ENCODE data around the gene CCDC69.

DNA sequence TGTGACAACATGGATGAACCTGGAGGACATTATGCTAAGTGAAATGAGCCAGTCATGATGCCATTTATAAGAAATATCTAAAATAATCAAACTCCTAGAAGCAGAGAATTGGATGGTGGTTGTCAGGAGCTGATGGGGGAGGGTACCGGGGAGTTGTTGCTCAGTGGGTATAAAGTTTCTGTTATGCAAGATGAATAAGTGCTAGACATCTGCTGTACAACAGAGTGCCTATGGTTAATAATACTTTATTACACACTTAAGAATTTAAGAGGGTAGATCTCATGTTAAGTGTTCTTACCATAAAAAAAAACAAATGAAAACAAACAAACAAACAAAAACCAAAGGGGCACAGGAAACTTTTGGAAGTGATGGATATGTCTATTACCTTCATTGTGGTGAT is 13.0 kb upstream of the CCDC69 start:
- TF ChIP-seq EZH2 (IDR thresholded peaks at IDR 0.05; ENCODE audit: borderline replicate concordance, low read length) = no peak
- TF ChIP-seq, protein P1, sequence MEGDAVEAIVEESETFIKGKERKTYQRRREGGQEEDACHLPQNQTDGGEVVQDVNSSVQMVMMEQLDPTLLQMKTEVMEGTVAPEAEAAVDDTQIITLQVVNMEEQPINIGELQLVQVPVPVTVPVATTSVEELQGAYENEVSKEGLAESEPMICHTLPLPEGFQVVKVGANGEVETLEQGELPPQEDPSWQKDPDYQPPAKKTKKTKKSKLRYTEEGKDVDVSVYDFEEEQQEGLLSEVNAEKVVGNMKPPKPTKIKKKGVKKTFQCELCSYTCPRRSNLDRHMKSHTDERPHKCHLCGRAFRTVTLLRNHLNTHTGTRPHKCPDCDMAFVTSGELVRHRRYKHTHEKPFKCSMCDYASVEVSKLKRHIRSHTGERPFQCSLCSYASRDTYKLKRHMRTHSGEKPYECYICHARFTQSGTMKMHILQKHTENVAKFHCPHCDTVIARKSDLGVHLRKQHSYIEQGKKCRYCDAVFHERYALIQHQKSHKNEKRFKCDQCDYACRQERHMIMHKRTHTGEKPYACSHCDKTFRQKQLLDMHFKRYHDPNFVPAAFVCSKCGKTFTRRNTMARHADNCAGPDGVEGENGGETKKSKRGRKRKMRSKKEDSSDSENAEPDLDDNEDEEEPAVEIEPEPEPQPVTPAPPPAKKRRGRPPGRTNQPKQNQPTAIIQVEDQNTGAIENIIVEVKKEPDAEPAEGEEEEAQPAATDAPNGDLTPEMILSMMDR (IDR thresholded peaks at IDR 0.05; ENCODE audit: low read length) = no peak

Data from OCI-LY1 (cell line).